GM19372 (cell line): Measurements from ENCODE around the gene CACNA1B.
"Not testable (repeated sequence)": the region's sequence is repeated elsewhere in the genome, so short reads cannot be mapped to it uniquely, and the experiment has no call there.

Experiments
- ATAC-seq: cut with Tn5 transposase; IDR thresholded peaks from one replicate; pipeline ENCODE4 v1.9.1; 2021; ENCODE audit warnings: mild to moderate bottlenecking, low read depth, moderate library complexity; ENCODE audit not compliant: unreplicated experiment

Gene CACNA1B

DNA sequence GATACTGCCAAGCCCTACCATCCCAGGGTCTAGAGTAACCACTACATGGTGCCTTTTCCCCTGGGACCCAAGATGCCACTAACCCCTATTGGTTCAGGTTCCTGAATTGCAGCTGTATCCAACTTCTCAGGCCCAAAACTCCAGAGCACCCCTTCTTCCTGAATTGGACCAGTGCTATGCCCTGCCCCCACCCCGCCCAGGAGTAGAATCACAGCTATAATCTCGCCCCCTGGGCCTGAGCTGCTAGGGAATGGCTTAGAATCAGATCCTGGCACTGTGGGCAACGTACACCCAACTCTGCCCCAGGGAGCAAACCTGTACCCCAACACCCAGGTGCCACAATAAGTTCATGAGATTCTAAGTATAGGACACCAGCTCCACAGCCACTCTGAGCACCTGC lies 206.3 kb downstream of the CACNA1B start:
- no peak for ATAC-seq

DNA sequence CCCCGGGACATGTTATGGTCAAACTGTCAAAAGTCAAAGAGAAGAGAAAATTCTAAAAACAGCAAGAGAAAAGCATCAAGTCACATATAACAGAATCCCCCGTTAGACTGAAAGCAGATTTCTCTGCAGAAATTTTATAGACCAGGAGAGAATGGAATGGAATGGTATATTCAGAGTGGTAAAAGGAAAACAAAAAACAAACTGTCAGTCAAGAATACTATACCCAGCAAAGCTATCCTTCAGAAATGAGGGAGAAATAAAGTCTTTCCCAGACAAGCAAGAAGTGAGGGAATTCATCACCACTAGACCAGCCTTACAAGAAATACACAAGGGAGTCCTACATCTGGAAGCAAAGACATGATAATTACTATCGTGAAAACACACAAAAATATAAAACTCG lies 208.0 kb downstream of the CACNA1B start:
- no peak for ATAC-seq

GRCh38 chr9:138092057-138092456 lies 214.5 kb downstream of the CACNA1B start:
- ATAC-seq, result not testable (repeated sequence)

DNA sequence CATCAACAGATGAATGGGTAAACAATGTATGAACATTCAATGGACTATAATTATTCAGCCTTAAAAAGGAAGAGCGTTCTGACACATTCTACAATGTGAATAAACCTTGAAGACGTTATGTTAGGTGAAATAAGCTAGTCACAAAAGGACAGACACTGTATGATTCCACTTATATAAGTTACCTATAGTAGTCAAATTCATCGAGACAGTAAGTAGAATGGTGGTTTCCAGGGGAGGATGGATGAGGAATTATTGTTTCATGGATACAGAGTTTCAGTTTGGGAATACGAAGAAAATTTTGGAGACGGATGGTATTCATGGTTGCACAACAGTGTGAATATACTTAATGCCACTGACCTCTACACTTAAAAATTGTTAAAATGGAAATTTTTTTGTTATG lies 216.4 kb downstream of the CACNA1B start:
- ATAC-seq, result no peak

GRCh38 chr9:138095813-138096518 lies 218.4 kb downstream of the CACNA1B start:
- no peak for ATAC-seq

GRCh38 chr9:138096519-138096845 lies 218.9 kb downstream of the CACNA1B start:
- ATAC-seq, result no peak

DNA sequence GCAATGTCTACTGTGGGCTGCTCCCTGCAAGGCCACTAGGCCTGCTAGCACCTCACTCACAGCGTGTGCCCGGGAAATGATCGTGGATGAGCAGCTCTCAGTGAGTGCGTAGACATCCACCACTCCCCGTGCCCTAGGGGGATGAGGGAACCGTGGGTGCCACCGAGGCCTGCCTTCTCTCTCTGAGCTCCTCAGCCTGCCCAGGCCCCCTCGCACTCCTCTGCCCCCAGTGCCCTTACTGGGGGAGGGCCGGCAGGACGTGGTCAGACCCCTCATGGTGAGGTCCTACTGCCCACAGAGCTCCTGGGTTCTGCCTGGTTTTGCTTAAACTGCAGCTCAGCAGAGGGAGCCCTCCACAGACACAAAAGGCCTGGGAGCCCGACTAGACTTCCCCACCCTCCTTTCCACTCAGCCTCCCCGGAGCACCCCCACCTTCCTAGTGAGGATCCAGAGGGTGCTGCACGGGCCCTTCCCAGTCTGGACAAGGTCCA lies 220.0 kb downstream of the CACNA1B start:
- no peak for ATAC-seq

DNA sequence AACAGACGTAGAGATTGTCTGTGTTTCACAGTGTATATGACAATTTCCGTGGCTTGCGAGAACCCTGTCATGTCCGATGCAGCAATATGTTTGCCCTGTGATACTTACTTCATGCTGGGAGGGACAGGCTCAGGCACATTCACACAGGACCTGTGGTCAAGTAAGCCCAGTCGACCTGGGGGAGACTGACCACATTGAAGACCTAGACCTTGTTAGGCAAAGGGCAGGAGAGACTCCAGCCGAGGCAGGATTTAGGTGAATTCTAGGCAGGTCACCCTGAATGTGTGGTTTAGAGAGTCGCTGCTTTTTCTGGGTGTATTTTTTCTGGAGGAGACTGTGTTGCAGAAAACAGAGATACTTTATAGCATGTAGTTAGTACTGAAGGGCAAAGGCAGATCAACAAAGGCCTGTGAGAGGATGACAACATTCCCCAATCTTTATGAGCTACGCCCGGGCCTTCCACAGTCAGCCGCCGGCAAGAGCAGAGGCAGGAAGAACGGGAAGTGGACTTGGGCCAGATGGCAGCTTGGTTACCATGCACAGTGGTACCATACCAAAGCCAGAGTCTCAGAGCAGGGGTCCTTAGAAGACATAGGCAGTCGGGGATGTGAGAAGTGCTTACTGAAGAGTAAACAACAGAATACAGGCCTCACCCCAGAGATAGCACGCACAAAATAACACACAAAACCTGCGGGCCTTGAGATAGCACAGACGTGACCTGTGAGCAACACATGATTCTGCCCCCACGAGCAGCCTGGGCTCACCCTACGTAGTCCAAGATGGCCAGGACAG lies 220.7 kb downstream of the CACNA1B start:
- ATAC-seq, result no peak

GRCh38 chr9:138098908-138099791 lies 221.6 kb downstream of the CACNA1B start:
- ATAC-seq, result no peak

GRCh38 chr9:138099803-138100598 lies 222.4 kb downstream of the CACNA1B start:
- no peak for ATAC-seq

- ATAC-seq, result no peak
Measured at GRCh38 chr9:138100711-138101350, 223.2 kb downstream of the CACNA1B start.

DNA sequence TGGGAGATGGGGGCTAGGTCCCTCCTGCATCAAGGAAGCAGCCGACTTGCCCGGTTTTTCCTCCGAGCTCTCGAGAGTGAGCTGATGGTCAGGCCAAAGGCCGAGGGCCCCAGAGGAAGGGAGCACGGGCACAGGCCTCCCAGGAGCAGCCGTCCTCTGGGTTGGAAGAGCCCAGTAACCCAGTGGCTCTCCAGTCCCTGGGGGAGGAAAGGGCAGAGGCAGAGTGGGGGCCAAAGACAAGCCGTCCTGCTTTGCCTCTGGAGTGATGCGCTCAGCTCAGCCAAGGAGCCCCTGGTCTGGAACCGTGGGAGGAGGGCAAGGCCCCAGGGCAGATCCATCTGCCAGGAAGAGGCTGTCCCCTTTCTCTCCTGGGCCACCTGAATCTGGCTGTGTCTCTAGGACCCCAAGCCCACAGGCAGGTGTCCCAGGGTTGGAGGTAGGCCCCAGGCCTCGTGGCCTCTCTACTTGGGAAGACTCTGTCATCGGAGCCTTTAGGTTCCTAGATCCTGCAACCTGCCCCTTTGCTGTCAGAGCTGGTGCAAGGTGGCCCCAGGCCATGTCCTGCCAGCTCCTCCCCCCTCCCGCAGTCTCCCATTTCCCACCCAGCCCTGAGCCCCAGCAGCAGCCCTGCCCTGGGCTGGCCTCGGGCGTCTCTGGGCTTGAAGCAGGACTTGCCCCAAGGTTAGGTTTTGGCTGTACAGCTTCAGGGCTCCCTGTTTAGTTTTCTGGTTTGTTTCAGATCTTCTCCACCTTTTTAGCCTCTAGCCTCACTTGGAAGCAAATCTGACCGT lies 224.1 kb downstream of the CACNA1B start:
- no peak for ATAC-seq

GRCh38 chr9:138102246-138103051 lies 224.9 kb downstream of the CACNA1B start:
- ATAC-seq, result no peak

- ATAC-seq, result no peak
Measured at GRCh38 chr9:138103111-138103848, 225.7 kb downstream of the CACNA1B start.

GRCh38 chr9:138103849-138104206 lies 226.2 kb downstream of the CACNA1B start:
- ATAC-seq, result no peak

DNA sequence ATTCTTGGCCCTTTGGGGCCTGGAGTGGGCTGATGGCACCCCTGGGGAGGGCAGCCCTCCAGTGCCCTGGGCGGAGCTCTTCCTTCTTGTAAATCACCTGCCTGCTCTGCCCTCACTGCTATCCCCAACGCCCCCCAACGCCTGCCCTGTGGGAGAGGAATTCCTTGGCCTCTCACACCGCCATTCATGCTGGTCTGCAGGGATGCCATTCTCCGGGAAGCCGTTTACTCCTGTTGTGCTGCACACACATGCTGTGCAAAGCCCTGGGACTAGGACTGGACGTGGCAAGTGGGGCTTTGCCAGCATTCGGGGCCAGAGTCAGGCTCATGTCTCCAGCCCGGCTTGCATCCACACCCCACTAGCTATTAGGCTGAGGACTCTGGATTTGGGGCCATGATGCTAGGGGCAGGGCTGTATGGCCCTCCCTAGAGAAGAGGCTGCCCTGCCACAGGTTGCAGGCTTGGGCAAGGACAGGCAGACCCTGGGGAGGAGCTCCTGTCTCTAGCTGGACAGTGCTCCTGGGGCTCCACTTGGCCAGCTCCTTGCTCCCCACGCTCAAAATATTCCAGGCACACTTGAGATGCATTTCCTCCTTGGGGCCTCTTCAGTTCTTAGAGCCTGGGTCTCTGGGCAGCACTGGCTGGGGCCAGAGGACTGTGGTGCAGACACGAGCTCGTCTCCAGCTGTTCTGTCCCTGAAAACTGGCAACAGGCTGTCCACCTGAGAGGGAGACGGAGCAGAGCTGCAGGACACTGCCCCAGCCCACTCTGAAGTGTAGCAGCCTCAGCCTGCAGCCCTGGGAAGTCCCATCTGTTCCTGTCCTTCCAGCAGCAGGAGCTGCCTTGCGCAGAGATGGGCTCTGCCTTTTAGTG lies 226.9 kb downstream of the CACNA1B start:
- ATAC-seq, result no peak

DNA sequence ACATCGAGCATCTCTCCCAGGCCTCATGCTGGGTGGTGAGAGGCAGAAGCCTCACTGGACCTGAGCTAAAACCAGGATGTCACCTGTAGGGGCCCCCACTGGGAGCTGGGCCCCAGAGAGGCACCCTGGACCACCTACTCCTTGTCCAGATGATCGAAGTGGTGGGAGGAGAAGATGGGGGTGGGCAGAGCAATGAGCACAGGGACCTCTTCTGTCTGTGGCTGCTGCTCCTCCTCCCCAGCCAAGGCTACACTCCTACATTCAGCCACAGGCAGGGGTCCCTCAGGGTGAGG lies 227.5 kb downstream of the CACNA1B start:
- no peak for ATAC-seq
